Breast epithelium (tissue), 4 donors: ENCODE data around the gene PSAP. TPM values are rescaled to one million over a fixed set of nuclear protein-coding genes. Genes with fewer than 3 reads are reported as not detected.
"Not testable (repeated sequence)": the region's sequence is repeated elsewhere in the genome, so short reads cannot be mapped to it uniquely, and the experiment has no call there.

ENCODE experiments used
- DNase-seq, 2 donors: peaks; one replicate each; pipeline ENCODE4 v3.0.0-alpha.2; 2019; ENCODE audit warnings: low spot score in 2 of 2
- H3K27ac ChIP-seq, 2 donors: fragments of 200-600 bp; sonication (generic) in 1 of 2; one replicate each; pipeline ENCODE4 v1.5.1; 2016 to 2019; ENCODE audit warnings: mild to moderate bottlenecking in 1 of 2
- H3K27me3 ChIP-seq, 2 donors: fragments of 200-600 bp; sonication (generic) in 1 of 2; one replicate each; pipeline versions ENCODE4 v1.5.1 to v1.6.0; 2017 to 2019; ENCODE audit warnings: control low read depth in 1 of 2, mild to moderate bottlenecking in 1 of 2
- H3K36me3 ChIP-seq: fragments of 200-600 bp; one replicate; pipeline ENCODE4 v1.5.1; 2019
- H3K4me1 ChIP-seq, 2 donors: fragments of 200-600 bp; sonication (generic); one replicate each; pipeline ENCODE4 v1.5.1; 2016 to 2019; ENCODE audit warnings: control low read depth in 1 of 2
- H3K4me3 ChIP-seq, 3 donors: fragments of 200-600 bp; sonication (generic); 1 replicate in 2 of 3; 2 replicates in 1 of 3; pipeline ENCODE4 v1.5.1; 2016 to 2019; ENCODE audit warnings: mild to moderate bottlenecking in 3 of 3, moderate library complexity in 2 of 3
- H3K9me3 ChIP-seq, 2 donors: fragments of 200-600 bp; sonication (generic) in 1 of 2; one replicate each; pipeline ENCODE4 v1.5.1; 2016 to 2019; ENCODE audit warnings: control low read depth in 1 of 2
- POLR2A ChIP-seq: fragments of 450-650 bp; IDR thresholded peaks from one replicate; pipeline ENCODE4 v1.6.1; 2016; ENCODE audit warnings: antibody characterized with exemption, mild to moderate bottlenecking, moderate library complexity
- POLR2AphosphoS5 ChIP-seq, 3 donors: sonication (generic); formaldehyde crosslinking; IDR thresholded peaks; one replicate each; pipeline ENCODE4 v1.6.1; 2017; ENCODE audit warnings: antibody characterized with exemption in 3 of 3
- intact Hi-C: fragments of 100-400 bp; cut with DNase I; formaldehyde crosslinking; loops from one replicate; pipeline ENCODE4 v1.15.1; 2023; ENCODE audit warnings: low total_unique reads
- total RNA-seq, 3 donors: library from RNA; depleted of rRNA; stranded (reverse); fragments of >200 nt; gene quantifications; one replicate each; pipeline ENCODE4 v1.1.0, GENCODE V29; 2016
- TF ChIP-seq, protein P1 (sequence below), 3 donors: fragments of 450-650 bp; IDR thresholded peaks; one replicate each; pipeline ENCODE4 v1.5.1; 2016 to 2017; ENCODE audit warnings: antibody characterized with exemption in 3 of 3, mild to moderate bottlenecking in 3 of 3, moderate library complexity in 3 of 3

PSAP gene
- total RNA-seq, 3 donors from 2014 or later: 623 to 1,873 (median 945) TPM

DNA sequence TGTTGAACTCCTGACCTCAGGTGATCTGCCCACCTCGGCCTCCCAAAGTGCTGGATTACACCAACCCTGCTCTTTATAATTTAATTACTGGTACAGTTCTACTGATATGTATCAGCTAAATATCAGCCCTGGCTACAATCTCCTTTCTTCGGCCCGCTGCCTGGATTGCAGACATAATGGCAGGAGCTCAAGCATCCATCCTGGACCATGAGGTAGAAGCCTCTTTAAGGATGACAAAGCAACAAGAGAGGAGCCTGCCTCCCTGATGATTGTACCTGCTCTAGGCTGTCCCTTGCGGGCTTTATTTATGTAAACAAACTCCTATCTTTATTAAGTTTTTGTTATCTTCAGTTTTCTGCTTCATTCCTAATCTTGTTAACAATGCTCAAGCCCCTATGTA, 5.6 kb upstream of the PSAP start:
- Histone ChIP-seq H3K36me3 (no peaks in the 10 kb centered on the region), H3K27ac (no peak overlapping the region), H3K4me3 (no peak overlapping the region), H3K27me3 (no peaks in the 10 kb centered on the region), H3K4me1 (peaks cover 0 to 13% of the 10 kb centered on the region in 2 donors), H3K9me3 (no peaks in the 10 kb centered on the region)
- no peak for DNase-seq
- intact Hi-C loops: no loop called here
- TF ChIP-seq POLR2A: no peak
- TF ChIP-seq POLR2AphosphoS5 (IDR thresholded peaks at IDR 0.05): no peak

DNA sequence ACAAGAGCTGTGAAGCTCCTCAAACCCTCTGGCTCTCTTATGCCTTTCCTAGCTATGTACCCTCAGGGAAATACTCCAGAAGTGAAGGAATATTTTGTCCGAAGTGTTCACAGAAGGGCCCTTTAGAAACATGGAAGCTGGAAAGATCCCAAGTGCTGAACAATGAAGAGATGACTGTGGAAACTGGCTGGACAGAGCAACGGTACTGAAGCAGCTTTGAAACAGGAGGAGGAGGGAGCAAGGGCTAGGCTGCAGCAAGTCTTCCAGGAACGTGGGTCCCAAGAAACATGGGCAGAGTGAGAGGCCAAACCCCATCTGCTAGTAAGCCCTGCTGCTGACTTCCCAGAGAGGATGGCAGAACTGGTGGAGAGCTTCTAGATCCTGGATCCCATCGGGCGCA, 3.0 kb upstream of the PSAP start:
- no peaks in the 10 kb centered on the region for H3K27me3 ChIP-seq
- TF ChIP-seq POLR2A: no peak
- TF ChIP-seq, protein P1, sequence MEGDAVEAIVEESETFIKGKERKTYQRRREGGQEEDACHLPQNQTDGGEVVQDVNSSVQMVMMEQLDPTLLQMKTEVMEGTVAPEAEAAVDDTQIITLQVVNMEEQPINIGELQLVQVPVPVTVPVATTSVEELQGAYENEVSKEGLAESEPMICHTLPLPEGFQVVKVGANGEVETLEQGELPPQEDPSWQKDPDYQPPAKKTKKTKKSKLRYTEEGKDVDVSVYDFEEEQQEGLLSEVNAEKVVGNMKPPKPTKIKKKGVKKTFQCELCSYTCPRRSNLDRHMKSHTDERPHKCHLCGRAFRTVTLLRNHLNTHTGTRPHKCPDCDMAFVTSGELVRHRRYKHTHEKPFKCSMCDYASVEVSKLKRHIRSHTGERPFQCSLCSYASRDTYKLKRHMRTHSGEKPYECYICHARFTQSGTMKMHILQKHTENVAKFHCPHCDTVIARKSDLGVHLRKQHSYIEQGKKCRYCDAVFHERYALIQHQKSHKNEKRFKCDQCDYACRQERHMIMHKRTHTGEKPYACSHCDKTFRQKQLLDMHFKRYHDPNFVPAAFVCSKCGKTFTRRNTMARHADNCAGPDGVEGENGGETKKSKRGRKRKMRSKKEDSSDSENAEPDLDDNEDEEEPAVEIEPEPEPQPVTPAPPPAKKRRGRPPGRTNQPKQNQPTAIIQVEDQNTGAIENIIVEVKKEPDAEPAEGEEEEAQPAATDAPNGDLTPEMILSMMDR (IDR thresholded peaks at IDR 0.05): no peak
- TF ChIP-seq POLR2AphosphoS5 (IDR thresholded peaks at IDR 0.05): no peak
- no peak for DNase-seq
- intact Hi-C loops: no loop called here
- no peaks in the 10 kb centered on the region for H3K9me3 ChIP-seq
- H3K36me3 ChIP-seq: no peaks in the 10 kb centered on the region
- peak overlapping the region in 1 of 2 donors; percentile 13 for H3K27ac ChIP-seq
- peaks cover 0 to 3% of the 10 kb centered on the region in 2 donors for H3K4me1 ChIP-seq
- no peak overlapping the region for H3K4me3 ChIP-seq

DNA sequence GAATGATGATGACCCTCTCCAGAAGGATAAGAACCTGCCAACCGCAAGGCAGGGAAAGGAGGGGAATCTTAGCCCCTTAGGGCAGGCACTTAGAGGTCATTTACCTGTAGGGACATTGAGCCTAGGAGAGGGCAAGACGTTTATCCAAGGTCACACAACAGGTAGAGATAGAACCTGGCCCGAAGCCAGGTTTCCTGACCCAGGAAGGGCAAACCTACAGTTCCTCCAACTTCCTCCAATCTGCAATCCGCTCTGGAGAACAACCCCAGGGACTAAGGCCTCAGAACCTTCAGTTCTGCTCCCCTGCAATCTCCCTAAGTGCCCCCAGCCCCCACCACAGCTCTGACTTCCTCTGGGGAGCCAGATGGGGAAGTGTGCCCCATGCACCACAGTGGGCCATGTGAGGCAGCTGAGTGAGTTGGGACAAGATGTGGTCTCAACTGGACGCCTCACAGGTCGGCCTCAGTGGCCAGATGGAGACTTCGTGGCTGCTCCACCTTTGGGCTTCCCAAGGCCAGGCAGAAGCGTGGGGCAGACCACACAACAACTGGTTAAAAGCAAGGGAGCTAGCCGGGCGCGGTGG, 1.4 kb upstream of the PSAP start:
- Histone ChIP-seq H3K36me3 (no peaks in the 10 kb centered on the region), H3K27ac (peak overlapping the region in 1 of 2 donors; percentile 98), H3K27me3 (no peaks in the 10 kb centered on the region), H3K4me1 (peaks cover 0 to 3% of the 10 kb centered on the region in 2 donors), H3K4me3 (no peak overlapping the region), H3K9me3 (no peaks in the 10 kb centered on the region)
- TF ChIP-seq POLR2AphosphoS5 (IDR thresholded peaks at IDR 0.05) (no peak), POLR2A (no peak)
- TF ChIP-seq, protein P1 (IDR thresholded peaks at IDR 0.05): no peak
- intact Hi-C loops: no loop called here
- DNase-seq: no peak

DNA sequence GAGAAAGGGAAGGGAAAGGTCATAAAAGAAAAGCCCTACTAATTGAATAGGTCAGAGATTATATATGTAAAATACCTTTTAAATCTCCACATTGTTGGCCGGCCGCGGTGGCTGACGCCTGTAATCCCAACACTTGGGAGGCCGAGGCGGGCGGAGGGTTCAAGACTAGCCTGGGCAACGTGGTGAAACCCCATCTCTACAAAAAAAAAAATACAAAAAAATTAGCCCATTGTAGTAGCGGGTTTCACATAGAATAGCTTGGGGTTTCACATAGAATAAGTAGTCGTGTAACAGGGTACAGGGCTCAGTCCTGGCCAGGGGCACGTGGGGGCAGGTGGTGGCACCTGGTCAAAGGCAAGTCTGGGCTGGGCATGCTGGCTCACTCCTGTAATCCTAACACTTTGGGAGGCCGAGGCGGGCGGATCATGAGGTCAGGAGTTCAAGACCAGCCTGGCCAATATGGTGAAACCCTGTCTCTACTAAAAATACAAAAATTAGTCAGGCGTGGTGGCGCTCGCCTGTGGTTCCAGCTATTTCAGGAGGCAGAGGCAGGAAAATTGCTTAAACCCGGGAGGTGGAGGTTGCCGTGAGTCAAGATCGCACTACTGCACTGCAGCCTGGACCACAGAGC, 529 bp upstream of the PSAP start:
- Histone ChIP-seq H3K27ac (peak overlapping the region; percentile 98 to 99), H3K4me3 (peak overlapping the region; percentile 88 to 100 (median 97))
- H3K9me3 ChIP-seq, H3K4me1 ChIP-seq, H3K36me3 ChIP-seq, intact Hi-C loops, H3K27me3 ChIP-seq: not testable (repeated sequence)
- DNase-seq: peak in 1 of 2 donors; percentile 37

DNA sequence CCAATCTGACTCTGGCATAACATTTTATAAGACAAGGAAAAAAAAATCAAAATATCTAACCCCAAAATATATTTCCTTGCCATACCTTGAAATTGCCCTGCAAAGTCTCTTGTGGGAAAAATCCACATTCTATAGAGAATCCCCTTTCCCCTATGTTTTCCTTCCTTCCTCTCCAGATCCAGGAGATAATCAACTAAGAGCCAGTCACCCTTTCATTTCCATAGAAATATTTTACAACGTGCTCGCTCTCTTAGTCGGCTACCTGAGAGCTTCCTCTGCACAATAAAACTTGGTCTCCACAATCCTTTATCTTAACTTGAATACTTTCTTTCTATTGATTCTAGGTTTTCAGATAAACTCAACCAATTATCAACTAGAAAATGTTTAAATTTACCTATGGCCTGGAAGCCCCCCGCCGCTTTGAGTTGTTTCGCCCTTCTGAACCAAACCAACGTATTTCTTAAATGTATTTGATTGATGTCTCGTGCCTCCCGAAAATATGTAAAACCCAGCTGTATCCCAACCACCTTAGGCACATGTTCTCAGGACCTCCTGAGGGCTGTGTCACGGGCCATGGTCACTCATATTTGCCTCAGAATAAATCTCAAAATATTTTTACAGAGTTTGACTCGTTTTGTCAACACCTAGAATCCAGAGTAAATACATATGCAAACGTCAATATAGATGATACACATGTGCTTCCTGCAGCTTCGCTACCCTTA, 869 bp downstream of the PSAP start:
- intact Hi-C loops: no loop called here
- TF ChIP-seq POLR2A (no peak), POLR2AphosphoS5 (IDR thresholded peaks at IDR 0.05) (no peak)
- TF ChIP-seq, protein P1 (IDR thresholded peaks at IDR 0.05): no peak
- no peaks in the 10 kb centered on the region for H3K9me3 ChIP-seq
- no peaks in the 10 kb centered on the region for H3K27me3 ChIP-seq
- peak overlapping the region; percentile 88 to 100 (median 97) for H3K4me3 ChIP-seq
- no peak for DNase-seq
- no peaks in the 10 kb centered on the region for H3K36me3 ChIP-seq
- H3K27ac ChIP-seq: peak overlapping the region; percentile 98 to 99
- peaks cover 0 to 3% of the 10 kb centered on the region in 2 donors for H3K4me1 ChIP-seq

DNA sequence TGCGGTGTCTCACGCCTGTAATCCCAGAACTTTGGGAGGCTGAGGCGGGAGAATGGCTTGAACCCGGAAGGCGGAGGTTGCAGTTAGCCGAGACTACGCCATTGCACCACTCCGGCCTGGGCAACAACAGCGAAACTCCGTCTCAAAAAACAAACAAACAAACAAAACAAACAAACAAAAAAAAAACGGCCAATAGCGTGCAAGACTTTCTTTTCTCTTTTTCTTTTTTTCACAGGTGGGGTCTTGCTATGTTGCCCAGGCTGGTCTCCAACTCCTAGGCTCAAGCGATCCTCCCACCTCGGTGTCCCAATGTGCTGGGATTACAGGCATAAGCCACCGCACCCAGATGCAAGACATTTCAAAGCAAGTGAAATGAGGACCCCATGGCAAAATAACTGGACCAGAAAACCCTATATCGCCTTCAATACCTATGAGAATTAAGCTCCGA, 1.6 kb downstream of the PSAP start:
- H3K9me3 ChIP-seq: no peaks in the 10 kb centered on the region
- peak overlapping the region in 1 of 2 donors; percentile 98 for H3K27ac ChIP-seq
- DNase-seq: no peak
- intact Hi-C loops: loop anchor here (5.0 kb wide), 1 partner anchor 517 kb away; no protein-coding TSS in a partner anchor
- H3K27me3 ChIP-seq: no peaks in the 10 kb centered on the region
- peak overlapping the region; percentile 88 to 100 (median 97) for H3K4me3 ChIP-seq
- TF ChIP-seq, protein P1 (IDR thresholded peaks at IDR 0.05): no peak
- TF ChIP-seq POLR2A: no peak
- no peak for TF ChIP-seq POLR2AphosphoS5 (IDR thresholded peaks at IDR 0.05)
- peaks cover 0 to 3% of the 10 kb centered on the region in 2 donors for H3K4me1 ChIP-seq
- no peaks in the 10 kb centered on the region for H3K36me3 ChIP-seq
